H1 (cell line): ENCODE results near the gene SLC3A2. TPM values are rescaled to one million over a fixed set of nuclear protein-coding genes. Genes with fewer than 3 reads are reported as not detected.

ENCODE experiments used
- CTCF ChIA-PET: fragments of 300-600 bp; sonication (Branson Sonifier 250); formaldehyde crosslinking; loops from one replicate; lab custom pipeline; 2021; ENCODE audit not compliant: partially characterized antibody; lab: Charles Lee
- POLR2A ChIA-PET: fragments of 300-600 bp; sonication (Branson Sonifier 250); formaldehyde crosslinking; loops from one replicate; lab custom pipeline; 2021; ENCODE audit warnings: inconsistent platforms; ENCODE audit not compliant: partially characterized antibody; lab: Charles Lee
- DNase-seq, 2 experiments: peaks; one replicate each; pipeline versions ENCODE4 v3.0.0 to v3.0.0-alpha.2; 2010 to 2022; ENCODE audit warnings: low spot score in 2 of 2, low read depth in 1 of 2, mixed read lengths in 1 of 2
- FAIRE-seq: peaks from 2 replicates; lab custom pipeline; 2011; peaks lifted over from hg19 to GRCh38; lab: Jason Lieb, UNC
- H2AFZ ChIP-seq: 2 replicates; pipeline ENCODE4 v1.8.1; 2012; ENCODE audit warnings: low read length, inconsistent platforms
- H2AK5ac ChIP-seq: 2 replicates; pipeline ENCODE4 v1.6.1; 2013; ENCODE audit warnings: low read depth, low read length
- H2BK120ac ChIP-seq: replicated peaks from 2 replicates; pipeline ENCODE3; 2013; ENCODE audit warnings: low read depth, low read length, inconsistent platforms
- H2BK12ac ChIP-seq: 2 replicates; pipeline ENCODE4 v1.6.1; 2013; ENCODE audit warnings: low read depth, low read length
- H2BK15ac ChIP-seq: 2 replicates; pipeline ENCODE4 v1.6.1; 2013; ENCODE audit warnings: low read length
- H2BK20ac ChIP-seq: 2 replicates; pipeline ENCODE4 v1.6.1; 2013; ENCODE audit warnings: low read length
- H2BK5ac ChIP-seq: 2 replicates; pipeline ENCODE4 v1.6.1; 2013; ENCODE audit warnings: low read depth, low read length
- H3K14ac ChIP-seq: 2 replicates; pipeline ENCODE4 v1.6.1; 2013; ENCODE audit warnings: inconsistent platforms; ENCODE audit not compliant: insufficient read length
- H3K18ac ChIP-seq: 2 replicates; pipeline ENCODE4 v1.6.1; 2013; ENCODE audit warnings: low read length; ENCODE audit errors: extremely low read depth
- H3K23ac ChIP-seq: 2 replicates; pipeline ENCODE4 v1.6.1; 2013; ENCODE audit warnings: inconsistent platforms; ENCODE audit not compliant: insufficient read length
- H3K23me2 ChIP-seq: 2 replicates; pipeline ENCODE4 v1.6.1; 2013; ENCODE audit warnings: low read depth, low read length
- H3K27ac ChIP-seq: 2 replicates; pipeline ENCODE4 v1.6.1; 2011; ENCODE audit warnings: low read depth, low read length, inconsistent platforms
- H3K27me3 ChIP-seq, 4 experiments: replicated peaks in 1 of 4; 1 replicate in 1 of 4; 2 replicates in 3 of 4; pipeline versions ENCODE4 v1.6.1 to v1.8.1; 2011 to 2013; ENCODE audit warnings: low read length in 3 of 4, mild to moderate bottlenecking in 3 of 4, inconsistent platforms in 2 of 4, mixed read lengths in 2 of 4, moderate library complexity in 1 of 4; ENCODE audit not compliant: control insufficient read depth in 3 of 4, insufficient read depth in 3 of 4; ENCODE audit errors: extremely low read depth in 1 of 4
- H3K36me3 ChIP-seq, 4 experiments: 2 replicates each; pipeline versions ENCODE4 v1.6.1 to v1.8.1; 2011 to 2013; ENCODE audit warnings: mild to moderate bottlenecking in 4 of 4, low read length in 3 of 4, moderate library complexity in 2 of 4, control low read depth in 1 of 4, inconsistent platforms in 1 of 4; ENCODE audit not compliant: insufficient read depth in 4 of 4, control insufficient read depth in 2 of 4
- H3K4ac ChIP-seq: replicated peaks from 2 replicates; pipeline ENCODE3; 2013; ENCODE audit warnings: low read length, low read depth, mixed read lengths, inconsistent platforms; ENCODE audit not compliant: insufficient read length
- H3K4me1 ChIP-seq, 4 experiments: replicated peaks in 1 of 4; 1 replicate in 1 of 4; 2 replicates in 3 of 4; pipeline versions ENCODE4 v1.6.1 to v1.8.1; 2011 to 2013; ENCODE audit warnings: low read length in 3 of 4, inconsistent platforms in 2 of 4, mixed read lengths in 1 of 4; ENCODE audit not compliant: insufficient read depth in 4 of 4, control insufficient read depth in 3 of 4
- H3K4me2 ChIP-seq, 2 experiments: 2 replicates each; pipeline versions ENCODE4 v1.6.1 to v1.8.1; 2011 to 2013; ENCODE audit warnings: low read depth in 2 of 2, low read length in 2 of 2, control low read depth in 1 of 2, inconsistent platforms in 1 of 2, mild to moderate bottlenecking in 1 of 2; ENCODE audit not compliant: insufficient read depth in 1 of 2
- H3K4me3 ChIP-seq, 4 experiments: fragments of 200-600, 300-600 bp in 1 of 4; sonication (generic), shearing (Covaris generic), sonication (Bioruptor Twin) in 1 of 4; 2 replicates each; pipeline versions ENCODE4 v1.5.1 to v1.8.1; 2011 to 2016; ENCODE audit warnings: low read length in 4 of 4, low read depth in 3 of 4, control low read depth in 2 of 4, inconsistent platforms in 2 of 4, mild to moderate bottlenecking in 2 of 4, mixed read lengths in 1 of 4, moderate library complexity in 1 of 4; ENCODE audit not compliant: insufficient read depth in 2 of 4; ENCODE audit errors: extremely low read depth in 1 of 4
- H3K56ac ChIP-seq: replicated peaks from 2 replicates; pipeline ENCODE3; 2013; ENCODE audit warnings: low read depth, mild to moderate bottlenecking, mixed read lengths, low read length, inconsistent platforms; ENCODE audit not compliant: insufficient read length
- H3K79me1 ChIP-seq: 2 replicates; pipeline ENCODE4 v1.6.1; 2013; ENCODE audit warnings: low read depth, low read length, control low read depth
- H3K79me2 ChIP-seq, 2 experiments: 2 replicates each; pipeline versions ENCODE4 v1.6.1 to v1.8.1; 2012 to 2013; ENCODE audit warnings: low read length in 2 of 2, mild to moderate bottlenecking in 2 of 2, inconsistent platforms in 1 of 2; ENCODE audit not compliant: insufficient read depth in 2 of 2, control insufficient read depth in 1 of 2
- H3K9ac ChIP-seq, 4 experiments: replicated peaks in 1 of 4; 1 replicate in 1 of 4; 2 replicates in 3 of 4; pipeline versions ENCODE4 v1.6.1 to v1.8.1; 2011 to 2013; ENCODE audit warnings: low read depth in 3 of 4, low read length in 3 of 4, control low read depth in 2 of 4, mild to moderate bottlenecking in 2 of 4, moderate library complexity in 2 of 4, inconsistent platforms in 1 of 4; ENCODE audit errors: extremely low read depth in 1 of 4
- H3K9me3 ChIP-seq, 2 experiments: 2 replicates each; pipeline versions ENCODE4 v1.6.1 to v1.8.1; 2012 to 2013; ENCODE audit warnings: mild to moderate bottlenecking in 2 of 2, moderate library complexity in 2 of 2, control low read depth in 1 of 2, inconsistent platforms in 1 of 2, low read depth in 1 of 2, low read length in 1 of 2, mixed read lengths in 1 of 2; ENCODE audit not compliant: insufficient read depth in 2 of 2
- H4K20me1 ChIP-seq, 2 experiments: replicated peaks in 1 of 2; 2 replicates each; pipeline versions ENCODE3 to v1.8.1; 2011 to 2013; ENCODE audit warnings: inconsistent platforms in 2 of 2, low read length in 2 of 2, mild to moderate bottlenecking in 1 of 2; ENCODE audit not compliant: insufficient read depth in 2 of 2, control insufficient read depth in 1 of 2
- H4K5ac ChIP-seq: 2 replicates; pipeline ENCODE4 v1.6.1; 2013; ENCODE audit warnings: low read length, low read depth, mixed read lengths, inconsistent platforms; ENCODE audit not compliant: insufficient read length
- H4K8ac ChIP-seq: 2 replicates; pipeline ENCODE4 v1.8.0; 2013; ENCODE audit warnings: mild to moderate bottlenecking, moderate library complexity, low read length, inconsistent platforms; ENCODE audit not compliant: insufficient read depth; ENCODE audit errors: extremely low read depth
- H4K91ac ChIP-seq: replicated peaks from 2 replicates; pipeline ENCODE3; 2013; ENCODE audit warnings: low read length, mixed read lengths, inconsistent platforms; ENCODE audit not compliant: insufficient read length
- CHD2 ChIP-seq: IDR thresholded peaks from 2 replicates; pipeline ENCODE4 v1.6.1; 2012; ENCODE audit warnings: low read length, improper control_type of control experiment
- GTF2F1 ChIP-seq: IDR thresholded peaks from 2 replicates; pipeline ENCODE4 v1.6.1; 2012; ENCODE audit warnings: low read depth, low read length, improper control_type of control experiment, borderline replicate concordance
- HDAC6 ChIP-seq: IDR thresholded peaks from one replicate; pipeline ENCODE4 v1.7.1; 2012; ENCODE audit warnings: low read depth, mild to moderate bottlenecking, inconsistent platforms, low read length, moderate library complexity
- JUN ChIP-seq: IDR thresholded peaks from 2 replicates; pipeline ENCODE4 v1.6.1; 2011; ENCODE audit warnings: low read depth, mild to moderate bottlenecking, improper control_type of control experiment, low read length
- JUND ChIP-seq: IDR thresholded peaks from 2 replicates; pipeline ENCODE4 v1.6.1; 2011; ENCODE audit warnings: mild to moderate bottlenecking, improper control_type of control experiment, low read length
- KDM1A ChIP-seq: fragments of 200-600, 300-600 bp; sonication (generic); IDR thresholded peaks from 2 replicates; pipeline ENCODE4 v1.7.1; 2016; ENCODE audit warnings: mild to moderate bottlenecking, low read length, borderline replicate concordance
- POU5F1 ChIP-seq: IDR thresholded peaks from 2 replicates; pipeline ENCODE4 v1.6.1; 2011; ENCODE audit warnings: low read depth, mild to moderate bottlenecking, low read length, moderate library complexity
- RAD21 ChIP-seq, 2 experiments: IDR thresholded peaks in 1 of 2; conservative IDR thresholded peaks in 1 of 2; 2 replicates each; pipeline ENCODE4 v1.6.1; 2011; ENCODE audit warnings: low read depth in 2 of 2, low read length in 2 of 2, improper control_type of control experiment in 1 of 2, inconsistent platforms in 1 of 2, mild to moderate bottlenecking in 1 of 2, moderate library complexity in 1 of 2
- RFX5 ChIP-seq: IDR thresholded peaks from 2 replicates; pipeline ENCODE4 v1.6.1; 2011; ENCODE audit warnings: low read depth, low read length, improper control_type of control experiment, borderline replicate concordance
- SAP30 ChIP-seq: fragments of 300-600 bp; sonication (generic); IDR thresholded peaks from 2 replicates; pipeline ENCODE4 v1.7.1; 2012; ENCODE audit warnings: low read length, moderate library complexity, mild to moderate bottlenecking, inconsistent platforms; ENCODE audit not compliant: insufficient read depth, insufficient replicate concordance
- SIX5 ChIP-seq: IDR thresholded peaks from 2 replicates; pipeline ENCODE4 v1.6.1; 2011; ENCODE audit warnings: mild to moderate bottlenecking, low read depth, low read length
- SP2 ChIP-seq: IDR thresholded peaks from 2 replicates; pipeline ENCODE4 v1.6.1; 2012; ENCODE audit warnings: mild to moderate bottlenecking, low read length, inconsistent platforms
- SP4 ChIP-seq: IDR thresholded peaks from 2 replicates; pipeline ENCODE4 v1.6.1; 2012; ENCODE audit warnings: low read length, inconsistent platforms
- SUZ12 ChIP-seq: fragments of 200-600 bp; sonication (generic); IDR thresholded peaks from 2 replicates; pipeline ENCODE4 v1.6.1; 2012; ENCODE audit warnings: mild to moderate bottlenecking, inconsistent platforms, low read length, moderate library complexity, mixed read lengths
- TBP ChIP-seq: IDR thresholded peaks from 2 replicates; pipeline ENCODE4 v1.6.1; 2011; ENCODE audit warnings: low read depth, low read length, improper control_type of control experiment
- WGBS, 2 experiments: shearing (Covaris generic) in 1 of 2; methylation state at CpG; one replicate each; pipeline versions ENCODE4 v1.1.6 to v1.1.7; 2013 to 2015; ENCODE audit warnings: low lambda C conversion rate in 2 of 2, mixed read lengths in 2 of 2, inconsistent platforms in 1 of 2, low coverage in 1 of 2, missing lambda C conversion rate in 1 of 2; ENCODE audit not compliant: insufficient replicate concordance in 2 of 2, insufficient coverage in 1 of 2, insufficient read length in 1 of 2; ENCODE audit errors: extremely low coverage in 1 of 2, missing lambda C conversion rate in 1 of 2; 5-methylcytosine and 5-hydroxymethylcytosine counted together
- polyA plus RNA-seq, 7 experiments: library from polyadenylated mRNA; depleted of rRNA in 3 of 7; stranded (reverse) in 5 of 7; unstranded in 2 of 7; fragments of >200 nt in 5 of 7; fragments of 200-250 nt in 2 of 7; gene quantifications; 1 replicate in 5 of 7; 2 replicates in 1 of 7; 4 replicates in 1 of 7; pipeline versions ENCODE4 v1.2.1 to v1.2.3, GENCODE V29; 2011 to 2013; ENCODE audit warnings: missing spikeins in 2 of 7, mixed read lengths in 2 of 7
- total RNA-seq: library from RNA; stranded (reverse); fragmentation: NEBNext Ultra II Directional; extraction: Animal tissue kit (Norgen Biotek cat#: 25700); gene quantifications from 2 replicates; pipeline ENCODE4 v1.2.1, GENCODE V29; 2021

The SLC3A2 gene
- total and polyA plus RNA-seq, 2 of the 8 experiments (the other 6 are each of a cell fraction or from before 2014, with no cell fraction given), result 410 to 435 TPM

GRCh38 chr11:62896049-62896448, 15.4 kb downstream of the SLC3A2 start:
- Histone ChIP-seq H3K18ac (no peak overlapping the region), H4K5ac (no peak overlapping the region), H3K79me2 (no peaks in the 10 kb centered on the region), H3K14ac (no peak overlapping the region), H3K79me1 (no peaks in the 10 kb centered on the region), H3K4me3 (no peak overlapping the region), H3K9ac (no peak overlapping the region), H3K23me2 (no peaks in the 10 kb centered on the region), H4K20me1 (no peaks in the 10 kb centered on the region), H3K56ac (no peak overlapping the region), H3K27me3 (no peaks in the 10 kb centered on the region), H4K8ac (no peak overlapping the region; the same call in 1 of the 2 replicates), H2BK12ac (no peak overlapping the region), H3K27ac (no peak overlapping the region), H3K9me3 (no peaks in the 10 kb centered on the region), H2BK15ac (0 out of 2 replicates have a peak overlapping the region, but pooled peaks have one; percentile 40), H2BK20ac (no peak overlapping the region), H2BK5ac (peak overlapping the region; percentile 5; the same call in 1 of the 2 replicates), H2AK5ac (no peak overlapping the region), H3K4me1 (peaks cover 0 to 4% (median 3%) of the 10 kb centered on the region in 4 experiments; a peak in 2 of 7 replicates), H2BK120ac (no peak overlapping the region), H4K91ac (no peak overlapping the region), H3K23ac (no peak overlapping the region), H2AFZ (no peak overlapping the region), H3K36me3 (no peaks in the 10 kb centered on the region), H3K4ac (no peak overlapping the region), H3K4me2 (no peak overlapping the region)
- DNase-seq (no peak), FAIRE-seq (no peak)
- 82% methylated on average over 10 of the region's 10 CpGs; no CpG with 5 or more reads in 1 of the 2 experiments for WGBS, 2 experiments
- POLR2A ChIA-PET, result interaction anchor here (1.4 to 57.8 kb wide), 4 partner anchors 4 to 107 kb away, joined by 3 to 2104 read pairs (median 1185); partner anchors contain the start of genes CHRM1, SLC3A2 and WDR74
- CTCF ChIA-PET, result interaction anchor here (1.3 to 1.9 kb wide), 3 partner anchors 27 to 125 kb away, joined by 3 to 5 read pairs (median 4); no protein-coding TSS in a partner anchor
- TF ChIP-seq SIX5, result no peak
- TF ChIP-seq SP2, result no peak
- no peak for TF ChIP-seq CHD2
- TF ChIP-seq RFX5, result no peak
- TF ChIP-seq RAD21 (IDR thresholded peaks at IDR 0.05 in 1 of 2, conservative IDR thresholded peaks at IDR 0.05 in 1 of 2; ENCODE audit: low read depth in 2 of 2, low read length in 2 of 2), result no peak
- no peak for TF ChIP-seq JUN
- TF ChIP-seq POU5F1, result no peak
- no peak for TF ChIP-seq SP4
- TF ChIP-seq HDAC6, result no peak
- TF ChIP-seq KDM1A, result no peak
- TF ChIP-seq SUZ12, result no peak
- TF ChIP-seq GTF2F1, result no peak
- no peak for TF ChIP-seq JUND
- no peak for TF ChIP-seq TBP
- no peak for TF ChIP-seq SAP30
